NB4 (cell line): ENCODE measurements around the gene TMEM72.

Experiments used
- DNase-seq: peaks from one replicate; pipeline ENCODE4 v3.0.0; 2010; ENCODE audit warnings: low read depth
- H3K4me3 ChIP-seq: one replicate; pipeline ENCODE4 v1.5.1; 2011; ENCODE audit warnings: mild to moderate bottlenecking, low read depth, low read length, moderate library complexity
- MYC ChIP-seq: IDR thresholded peaks from 2 replicates; pipeline ENCODE4 v1.6.1; 2011; ENCODE audit warnings: low read depth, low read length
- POLR2A ChIP-seq: IDR thresholded peaks from 2 replicates; pipeline ENCODE4 v1.6.1; 2011; ENCODE audit warnings: mild to moderate bottlenecking; ENCODE audit not compliant: insufficient read length; ENCODE audit errors: extremely low read depth
- TF ChIP-seq, protein P1 (sequence below): IDR thresholded peaks from one replicate; pipeline ENCODE4 v1.5.1; 2012; ENCODE audit warnings: low read depth, low read length
- TF ChIP-seq, protein P2 (sequence below): IDR thresholded peaks from 2 replicates; pipeline ENCODE4 v1.6.1; 2011; ENCODE audit warnings: low read depth, low read length

TMEM72 gene

GRCh38 chr10:44883593-44884331 lies 27.4 kb upstream of the TMEM72 start:
- no peak overlapping the region for H3K4me3 ChIP-seq
- TF ChIP-seq, protein P1, sequence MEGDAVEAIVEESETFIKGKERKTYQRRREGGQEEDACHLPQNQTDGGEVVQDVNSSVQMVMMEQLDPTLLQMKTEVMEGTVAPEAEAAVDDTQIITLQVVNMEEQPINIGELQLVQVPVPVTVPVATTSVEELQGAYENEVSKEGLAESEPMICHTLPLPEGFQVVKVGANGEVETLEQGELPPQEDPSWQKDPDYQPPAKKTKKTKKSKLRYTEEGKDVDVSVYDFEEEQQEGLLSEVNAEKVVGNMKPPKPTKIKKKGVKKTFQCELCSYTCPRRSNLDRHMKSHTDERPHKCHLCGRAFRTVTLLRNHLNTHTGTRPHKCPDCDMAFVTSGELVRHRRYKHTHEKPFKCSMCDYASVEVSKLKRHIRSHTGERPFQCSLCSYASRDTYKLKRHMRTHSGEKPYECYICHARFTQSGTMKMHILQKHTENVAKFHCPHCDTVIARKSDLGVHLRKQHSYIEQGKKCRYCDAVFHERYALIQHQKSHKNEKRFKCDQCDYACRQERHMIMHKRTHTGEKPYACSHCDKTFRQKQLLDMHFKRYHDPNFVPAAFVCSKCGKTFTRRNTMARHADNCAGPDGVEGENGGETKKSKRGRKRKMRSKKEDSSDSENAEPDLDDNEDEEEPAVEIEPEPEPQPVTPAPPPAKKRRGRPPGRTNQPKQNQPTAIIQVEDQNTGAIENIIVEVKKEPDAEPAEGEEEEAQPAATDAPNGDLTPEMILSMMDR, result no peak
- TF ChIP-seq POLR2A (no peak), MYC (no peak)
- TF ChIP-seq, protein P2, sequence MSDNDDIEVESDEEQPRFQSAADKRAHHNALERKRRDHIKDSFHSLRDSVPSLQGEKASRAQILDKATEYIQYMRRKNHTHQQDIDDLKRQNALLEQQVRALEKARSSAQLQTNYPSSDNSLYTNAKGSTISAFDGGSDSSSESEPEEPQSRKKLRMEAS, result no peak
- no peak for DNase-seq

GRCh38 chr10:44885710-44886109 lies 25.4 kb upstream of the TMEM72 start:
- H3K4me3 ChIP-seq, result no peak overlapping the region
- TF ChIP-seq, protein P1, result no peak
- TF ChIP-seq MYC, result no peak
- TF ChIP-seq, protein P2, result no peak
- no peak for TF ChIP-seq POLR2A
- DNase-seq, result no peak

DNA sequence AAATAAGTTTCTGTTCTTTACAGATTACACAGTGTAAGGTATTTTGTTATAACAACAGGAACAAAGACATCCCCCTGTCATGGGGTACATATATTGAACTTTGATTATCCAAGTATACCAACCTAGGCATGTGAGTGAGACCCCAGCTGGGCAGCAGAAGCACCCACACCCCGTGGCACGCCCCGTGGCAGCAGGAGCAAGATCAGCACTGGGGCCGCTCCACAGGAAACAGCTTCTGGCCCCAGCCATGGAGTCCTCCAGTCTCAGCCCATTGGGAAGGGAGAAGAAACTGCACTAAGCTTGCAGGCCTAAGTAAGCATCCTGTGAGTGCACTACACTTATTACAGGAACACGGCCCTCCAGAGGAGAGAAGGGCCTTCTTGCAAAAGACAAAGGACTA lies 24.2 kb upstream of the TMEM72 start:
- TF ChIP-seq MYC (no peak), POLR2A (no peak)
- TF ChIP-seq, protein P1, result no peak
- TF ChIP-seq, protein P2, result no peak
- no peak overlapping the region for H3K4me3 ChIP-seq
- no peak for DNase-seq

- no peak overlapping the region for H3K4me3 ChIP-seq
- DNase-seq, result no peak
- TF ChIP-seq, protein P1, result no peak
- TF ChIP-seq, protein P2, result no peak
- TF ChIP-seq POLR2A, result no peak
- no peak for TF ChIP-seq MYC
Observed at GRCh38 chr10:44888886-44889285, 22.3 kb upstream of the TMEM72 start.

- TF ChIP-seq MYC (no peak), POLR2A (no peak)
- TF ChIP-seq, protein P1, result no peak
- TF ChIP-seq, protein P2, result no peak
- DNase-seq, result no peak
Observed at GRCh38 chr10:44889834-44890233, 21.3 kb upstream of the TMEM72 start.

More at GRCh38 chr10:44889834-44890233, 21.3 kb upstream of the TMEM72 start:
- no peak overlapping the region for H3K4me3 ChIP-seq
